LHCN-M2 (cell line): Measurements from ENCODE around the gene ATXN1. TPM values are rescaled to one million over a fixed set of nuclear protein-coding genes. Genes with fewer than 3 reads are reported as not detected.
"Not testable (repeated sequence)": the region's sequence is repeated elsewhere in the genome, so short reads cannot be mapped to it uniquely, and the experiment has no call there.

Experiments
- DNase-seq: peaks from one replicate; pipeline ENCODE4 v3.0.0-alpha.2; 2012; ENCODE audit warnings: low read depth
- total RNA-seq: library from RNA; depleted of rRNA; stranded (reverse); fragments of >200 nt; gene quantifications from 2 replicates; pipeline ENCODE4 v1.2.3, GENCODE V29; 2014

The ATXN1 gene
- total RNA-seq, 1 experiment from 2014 or later, result 9.9 TPM

- no peak for DNase-seq
Measured at GRCh38 chr6:16651871-16652270, 109.4 kb downstream of the ATXN1 start.

- no peak for DNase-seq
Measured at GRCh38 chr6:16649890-16650289, 111.4 kb downstream of the ATXN1 start.

GRCh38 chr6:16649241-16649640, 112.0 kb downstream of the ATXN1 start:
- DNase-seq, result peak; percentile 16

- DNase-seq, result no peak
Measured at GRCh38 chr6:16648003-16648402, 113.3 kb downstream of the ATXN1 start.

- no peak for DNase-seq
Measured at GRCh38 chr6:16647422-16647821, 113.8 kb downstream of the ATXN1 start.

GRCh38 chr6:16644540-16645250, 116.6 kb downstream of the ATXN1 start:
- DNase-seq, result no peak

- DNase-seq, result peak; percentile 96
Measured at GRCh38 chr6:16639684-16640480, 121.4 kb downstream of the ATXN1 start.

GRCh38 chr6:16637635-16638034, 123.6 kb downstream of the ATXN1 start:
- DNase-seq, result peak; percentile 55

- peak; percentile 89 for DNase-seq
Measured at GRCh38 chr6:16635810-16636602, 125.3 kb downstream of the ATXN1 start.

- DNase-seq, result no peak
Measured at GRCh38 chr6:16635291-16635809, 125.9 kb downstream of the ATXN1 start.

- DNase-seq, result no peak
Measured at GRCh38 chr6:16634855-16635254, 126.4 kb downstream of the ATXN1 start.

GRCh38 chr6:16633961-16634360, 127.3 kb downstream of the ATXN1 start:
- DNase-seq, result no peak

- DNase-seq, result no peak
Measured at GRCh38 chr6:16633465-16633864, 127.8 kb downstream of the ATXN1 start.

- no peak for DNase-seq
Measured at GRCh38 chr6:16632101-16632500, 129.2 kb downstream of the ATXN1 start.

GRCh38 chr6:16630026-16630643, 131.1 kb downstream of the ATXN1 start:
- no peak for DNase-seq

GRCh38 chr6:16628580-16628979, 132.7 kb downstream of the ATXN1 start:
- DNase-seq, result not testable (repeated sequence)

GRCh38 chr6:16626650-16627049, 134.6 kb downstream of the ATXN1 start:
- DNase-seq, result no peak

GRCh38 chr6:16625291-16626265, 135.7 kb downstream of the ATXN1 start:
- DNase-seq, result peak; percentile 42

GRCh38 chr6:16624636-16625290, 136.5 kb downstream of the ATXN1 start:
- peak; percentile 37 for DNase-seq

- DNase-seq, result peak; percentile 19
Measured at GRCh38 chr6:16623731-16624130, 137.5 kb downstream of the ATXN1 start.
